HepG2 (cell line): ENCODE data around the gene CMTM8. TPM values are rescaled to one million over a fixed set of nuclear protein-coding genes. Genes with fewer than 3 reads are reported as not detected.

ENCODE experiments used
- CAMTA2 ChIP-seq: sonication (generic); formaldehyde crosslinking; IDR thresholded peaks from 2 replicates; pipeline ENCODE4 v1.4.0; 2020; ENCODE audit warnings: mild to moderate bottlenecking, missing genetic modification reagents, borderline replicate concordance
- CEBPB ChIP-seq: IDR thresholded peaks from 2 replicates; pipeline ENCODE4 v1.6.1; 2011; ENCODE audit warnings: low read depth, low read length, improper control_type of control experiment, borderline replicate concordance
- EEA1 ChIP-seq: sonication (generic); formaldehyde crosslinking; IDR thresholded peaks from 2 replicates; pipeline ENCODE4 v1.5.1; 2020; ENCODE audit warnings: mild to moderate bottlenecking, missing genetic modification reagents, borderline replicate concordance
- KDM6A ChIP-seq: IDR thresholded peaks from 2 replicates; pipeline ENCODE4 v1.6.1; 2016; ENCODE audit warnings: low read depth
- MED1 ChIP-seq: sonication (generic); formaldehyde crosslinking; IDR thresholded peaks from 2 replicates; pipeline ENCODE4 v1.4.0; 2020; ENCODE audit warnings: missing genetic modification reagents
- RCOR2 ChIP-seq: IDR thresholded peaks from 2 replicates; pipeline ENCODE4 v1.6.1; 2016; ENCODE audit warnings: missing biosample characterization, missing genetic modification reagents
- SALL1 ChIP-seq: sonication (generic); formaldehyde crosslinking; IDR thresholded peaks from 2 replicates; pipeline ENCODE4 v1.8.0; 2022; ENCODE audit warnings: mild to moderate bottlenecking, missing genetic modification reagents
- TSC22D2 ChIP-seq: sonication (generic); formaldehyde crosslinking; IDR thresholded peaks from 2 replicates; pipeline ENCODE4 v1.5.1; 2020; ENCODE audit warnings: missing genetic modification reagents, mild to moderate bottlenecking, borderline replicate concordance
- XBP1 ChIP-seq: sonication (generic); formaldehyde crosslinking; IDR thresholded peaks from 2 replicates; pipeline ENCODE4 v1.5.0; 2020; ENCODE audit warnings: missing genetic modification reagents
- ZNF530 ChIP-seq: sonication (generic); formaldehyde crosslinking; IDR thresholded peaks from 2 replicates; pipeline ENCODE4 v1.5.0; 2020; ENCODE audit warnings: low read depth, mild to moderate bottlenecking, missing genetic modification reagents
- ZNF605 ChIP-seq: sonication (generic); formaldehyde crosslinking; IDR thresholded peaks from 2 replicates; pipeline ENCODE4 v1.8.0; 2022; ENCODE audit warnings: mild to moderate bottlenecking, missing genetic modification reagents
- ZSCAN12 ChIP-seq: sonication (generic); formaldehyde crosslinking; IDR thresholded peaks from 2 replicates; pipeline ENCODE4 v1.9.0; 2021; ENCODE audit warnings: mild to moderate bottlenecking, missing genetic modification reagents
- polyA plus RNA-seq, 8 experiments: library from polyadenylated mRNA; depleted of rRNA in 3 of 8; stranded (reverse) in 7 of 8; unstranded in 1 of 8; fragments of >200 nt; fragmentation: Illumina TruSeq in 4 of 8; extraction: Trizol in 4 of 8; gene quantifications; 2 replicates each; pipeline versions ENCODE4 v1.2.1 to v1.2.3, GENCODE V29; 2011 to 2016; ENCODE audit warnings: low read depth in 4 of 8, missing spikeins in 1 of 8, mixed read lengths in 1 of 8; ENCODE audit not compliant: insufficient read depth in 1 of 8
- total RNA-seq, 5 experiments: library from RNA; depleted of rRNA; stranded (reverse); fragments of >200 nt; fragmentation: Illumina TruSeq; extraction: Trizol; gene quantifications; 2 replicates each; pipeline ENCODE4 v1.2.3, GENCODE V29; 2016; ENCODE audit warnings: low read depth in 1 of 5
- TF ChIP-seq, protein P1 (sequence below): sonication (generic); IDR thresholded peaks from 2 replicates; pipeline ENCODE4 v1.6.1; 2016; ENCODE audit warnings: low read depth, borderline replicate concordance
- TF ChIP-seq, protein P2 (sequence below): sonication (generic); formaldehyde crosslinking; IDR thresholded peaks from 2 replicates; pipeline ENCODE4 v1.4.0; 2020; ENCODE audit warnings: missing genetic modification reagents, borderline replicate concordance
- TF ChIP-seq, protein P3 (sequence below): sonication (generic); formaldehyde crosslinking; IDR thresholded peaks from 2 replicates; pipeline ENCODE4 v1.5.1; 2020; ENCODE audit warnings: missing genetic modification reagents, mild to moderate bottlenecking, borderline replicate concordance
- TF ChIP-seq, protein P4 (sequence below): sonication (generic); formaldehyde crosslinking; IDR thresholded peaks from 2 replicates; pipeline ENCODE4 v1.4.0; 2020; ENCODE audit warnings: mild to moderate bottlenecking, missing genetic modification reagents, borderline replicate concordance
- TF ChIP-seq, protein P5 (sequence below): IDR thresholded peaks from 2 replicates; pipeline ENCODE4 v1.4.0; 2020; ENCODE audit warnings: mild to moderate bottlenecking, missing genetic modification reagents

The CMTM8 gene
- total and polyA plus RNA-seq, 2 of the 13 experiments (the other 11 are each of a cell fraction or from before 2014, with no cell fraction given), result 8.9 to 15.8 TPM

DNA sequence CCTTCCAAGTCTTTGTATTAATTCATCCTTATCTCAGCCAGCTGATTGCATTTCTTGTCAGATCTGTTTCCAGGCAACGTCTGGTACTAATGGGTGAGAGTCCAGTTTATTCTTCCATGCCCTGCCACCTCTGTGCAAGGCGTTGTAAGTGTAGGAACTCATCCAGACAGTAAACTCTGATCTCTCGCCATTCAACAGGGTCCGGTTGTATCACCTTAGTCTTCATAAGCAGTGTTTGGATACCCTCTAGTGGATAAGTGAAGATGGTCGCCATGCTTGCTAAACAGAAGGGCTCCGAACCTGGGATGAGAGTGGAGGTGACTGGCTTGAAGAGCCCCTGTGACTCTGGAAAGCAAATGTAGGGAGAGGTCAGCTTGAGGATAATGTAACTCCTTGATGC lies 101.6 kb downstream of the CMTM8 start (continued):
- TF ChIP-seq, protein P1, sequence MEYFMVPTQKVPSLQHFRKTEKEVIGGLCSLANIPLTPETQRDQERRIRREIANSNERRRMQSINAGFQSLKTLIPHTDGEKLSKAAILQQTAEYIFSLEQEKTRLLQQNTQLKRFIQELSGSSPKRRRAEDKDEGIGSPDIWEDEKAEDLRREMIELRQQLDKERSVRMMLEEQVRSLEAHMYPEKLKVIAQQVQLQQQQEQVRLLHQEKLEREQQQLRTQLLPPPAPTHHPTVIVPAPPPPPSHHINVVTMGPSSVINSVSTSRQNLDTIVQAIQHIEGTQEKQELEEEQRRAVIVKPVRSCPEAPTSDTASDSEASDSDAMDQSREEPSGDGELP, result peak; percentile 25; the same call in 1 of the 2 replicates
- TF ChIP-seq EEA1 (CRISPR knock-in tag) (no peak), CAMTA2 (CRISPR knock-in tag) (no peak), SALL1 (CRISPR knock-in tag) (no peak), ZSCAN12 (no peak), KDM6A (no peak), MED1 (CRISPR knock-in tag) (0 out of 2 replicates have a peak, but pooled peaks have one; percentile 19), XBP1 (CRISPR knock-in tag) (no peak), TSC22D2 (CRISPR knock-in tag) (peak; percentile 31; the same call in 1 of the 2 replicates), CEBPB (no peak), RCOR2 (CRISPR knock-in tag) (peak; percentile 46; the same call in 1 of the 2 replicates), ZNF530 (no peak), ZNF605 (CRISPR knock-in tag) (no peak)
- TF ChIP-seq, protein P2, sequence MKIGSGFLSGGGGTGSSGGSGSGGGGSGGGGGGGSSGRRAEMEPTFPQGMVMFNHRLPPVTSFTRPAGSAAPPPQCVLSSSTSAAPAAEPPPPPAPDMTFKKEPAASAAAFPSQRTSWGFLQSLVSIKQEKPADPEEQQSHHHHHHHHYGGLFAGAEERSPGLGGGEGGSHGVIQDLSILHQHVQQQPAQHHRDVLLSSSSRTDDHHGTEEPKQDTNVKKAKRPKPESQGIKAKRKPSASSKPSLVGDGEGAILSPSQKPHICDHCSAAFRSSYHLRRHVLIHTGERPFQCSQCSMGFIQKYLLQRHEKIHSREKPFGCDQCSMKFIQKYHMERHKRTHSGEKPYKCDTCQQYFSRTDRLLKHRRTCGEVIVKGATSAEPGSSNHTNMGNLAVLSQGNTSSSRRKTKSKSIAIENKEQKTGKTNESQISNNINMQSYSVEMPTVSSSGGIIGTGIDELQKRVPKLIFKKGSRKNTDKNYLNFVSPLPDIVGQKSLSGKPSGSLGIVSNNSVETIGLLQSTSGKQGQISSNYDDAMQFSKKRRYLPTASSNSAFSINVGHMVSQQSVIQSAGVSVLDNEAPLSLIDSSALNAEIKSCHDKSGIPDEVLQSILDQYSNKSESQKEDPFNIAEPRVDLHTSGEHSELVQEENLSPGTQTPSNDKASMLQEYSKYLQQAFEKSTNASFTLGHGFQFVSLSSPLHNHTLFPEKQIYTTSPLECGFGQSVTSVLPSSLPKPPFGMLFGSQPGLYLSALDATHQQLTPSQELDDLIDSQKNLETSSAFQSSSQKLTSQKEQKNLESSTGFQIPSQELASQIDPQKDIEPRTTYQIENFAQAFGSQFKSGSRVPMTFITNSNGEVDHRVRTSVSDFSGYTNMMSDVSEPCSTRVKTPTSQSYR (CRISPR knock-in tag), result no peak
- TF ChIP-seq, protein P3, sequence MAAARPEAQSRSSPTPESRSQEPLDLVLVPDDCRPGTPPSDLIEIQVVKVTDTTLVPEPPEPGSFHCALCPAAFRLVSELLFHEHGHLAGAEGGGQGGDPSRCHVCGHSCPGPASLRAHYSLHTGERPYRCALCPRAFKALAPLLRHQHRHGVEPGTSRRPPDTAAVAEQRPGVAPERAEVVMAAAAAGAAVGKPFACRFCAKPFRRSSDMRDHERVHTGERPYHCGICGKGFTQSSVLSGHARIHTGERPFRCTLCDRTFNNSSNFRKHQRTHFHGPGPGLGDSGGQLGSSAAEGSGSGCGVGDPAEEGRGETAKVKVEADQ (CRISPR knock-in tag), result no peak
- TF ChIP-seq, protein P4, sequence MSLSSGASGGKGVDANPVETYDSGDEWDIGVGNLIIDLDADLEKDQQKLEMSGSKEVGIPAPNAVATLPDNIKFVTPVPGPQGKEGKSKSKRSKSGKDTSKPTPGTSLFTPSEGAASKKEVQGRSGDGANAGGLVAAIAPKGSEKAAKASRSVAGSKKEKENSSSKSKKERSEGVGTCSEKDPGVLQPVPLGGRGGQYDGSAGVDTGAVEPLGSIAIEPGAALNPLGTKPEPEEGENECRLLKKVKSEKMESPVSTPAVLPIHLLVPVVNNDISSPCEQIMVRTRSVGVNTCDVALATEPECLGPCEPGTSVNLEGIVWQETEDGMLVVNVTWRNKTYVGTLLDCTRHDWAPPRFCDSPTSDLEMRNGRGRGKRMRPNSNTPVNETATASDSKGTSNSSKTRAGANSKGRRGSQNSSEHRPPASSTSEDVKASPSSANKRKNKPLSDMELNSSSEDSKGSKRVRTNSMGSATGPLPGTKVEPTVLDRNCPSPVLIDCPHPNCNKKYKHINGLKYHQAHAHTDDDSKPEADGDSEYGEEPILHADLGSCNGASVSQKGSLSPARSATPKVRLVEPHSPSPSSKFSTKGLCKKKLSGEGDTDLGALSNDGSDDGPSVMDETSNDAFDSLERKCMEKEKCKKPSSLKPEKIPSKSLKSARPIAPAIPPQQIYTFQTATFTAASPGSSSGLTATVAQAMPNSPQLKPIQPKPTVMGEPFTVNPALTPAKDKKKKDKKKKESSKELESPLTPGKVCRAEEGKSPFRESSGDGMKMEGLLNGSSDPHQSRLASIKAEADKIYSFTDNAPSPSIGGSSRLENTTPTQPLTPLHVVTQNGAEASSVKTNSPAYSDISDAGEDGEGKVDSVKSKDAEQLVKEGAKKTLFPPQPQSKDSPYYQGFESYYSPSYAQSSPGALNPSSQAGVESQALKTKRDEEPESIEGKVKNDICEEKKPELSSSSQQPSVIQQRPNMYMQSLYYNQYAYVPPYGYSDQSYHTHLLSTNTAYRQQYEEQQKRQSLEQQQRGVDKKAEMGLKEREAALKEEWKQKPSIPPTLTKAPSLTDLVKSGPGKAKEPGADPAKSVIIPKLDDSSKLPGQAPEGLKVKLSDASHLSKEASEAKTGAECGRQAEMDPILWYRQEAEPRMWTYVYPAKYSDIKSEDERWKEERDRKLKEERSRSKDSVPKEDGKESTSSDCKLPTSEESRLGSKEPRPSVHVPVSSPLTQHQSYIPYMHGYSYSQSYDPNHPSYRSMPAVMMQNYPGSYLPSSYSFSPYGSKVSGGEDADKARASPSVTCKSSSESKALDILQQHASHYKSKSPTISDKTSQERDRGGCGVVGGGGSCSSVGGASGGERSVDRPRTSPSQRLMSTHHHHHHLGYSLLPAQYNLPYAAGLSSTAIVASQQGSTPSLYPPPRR, result no peak
- TF ChIP-seq, protein P5, sequence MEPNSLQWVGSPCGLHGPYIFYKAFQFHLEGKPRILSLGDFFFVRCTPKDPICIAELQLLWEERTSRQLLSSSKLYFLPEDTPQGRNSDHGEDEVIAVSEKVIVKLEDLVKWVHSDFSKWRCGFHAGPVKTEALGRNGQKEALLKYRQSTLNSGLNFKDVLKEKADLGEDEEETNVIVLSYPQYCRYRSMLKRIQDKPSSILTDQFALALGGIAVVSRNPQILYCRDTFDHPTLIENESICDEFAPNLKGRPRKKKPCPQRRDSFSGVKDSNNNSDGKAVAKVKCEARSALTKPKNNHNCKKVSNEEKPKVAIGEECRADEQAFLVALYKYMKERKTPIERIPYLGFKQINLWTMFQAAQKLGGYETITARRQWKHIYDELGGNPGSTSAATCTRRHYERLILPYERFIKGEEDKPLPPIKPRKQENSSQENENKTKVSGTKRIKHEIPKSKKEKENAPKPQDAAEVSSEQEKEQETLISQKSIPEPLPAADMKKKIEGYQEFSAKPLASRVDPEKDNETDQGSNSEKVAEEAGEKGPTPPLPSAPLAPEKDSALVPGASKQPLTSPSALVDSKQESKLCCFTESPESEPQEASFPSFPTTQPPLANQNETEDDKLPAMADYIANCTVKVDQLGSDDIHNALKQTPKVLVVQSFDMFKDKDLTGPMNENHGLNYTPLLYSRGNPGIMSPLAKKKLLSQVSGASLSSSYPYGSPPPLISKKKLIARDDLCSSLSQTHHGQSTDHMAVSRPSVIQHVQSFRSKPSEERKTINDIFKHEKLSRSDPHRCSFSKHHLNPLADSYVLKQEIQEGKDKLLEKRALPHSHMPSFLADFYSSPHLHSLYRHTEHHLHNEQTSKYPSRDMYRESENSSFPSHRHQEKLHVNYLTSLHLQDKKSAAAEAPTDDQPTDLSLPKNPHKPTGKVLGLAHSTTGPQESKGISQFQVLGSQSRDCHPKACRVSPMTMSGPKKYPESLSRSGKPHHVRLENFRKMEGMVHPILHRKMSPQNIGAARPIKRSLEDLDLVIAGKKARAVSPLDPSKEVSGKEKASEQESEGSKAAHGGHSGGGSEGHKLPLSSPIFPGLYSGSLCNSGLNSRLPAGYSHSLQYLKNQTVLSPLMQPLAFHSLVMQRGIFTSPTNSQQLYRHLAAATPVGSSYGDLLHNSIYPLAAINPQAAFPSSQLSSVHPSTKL (CRISPR knock-in tag), result peak; percentile 29; the same call in 1 of the 2 replicates
